ENCODE results near the gene COBLL1. TPM values are rescaled to one million over a fixed set of nuclear protein-coding genes. Genes with fewer than 3 reads are reported as not detected.
A peak's percentile ranks its signal among the peaks of the same experiment; 100 is the strongest.

The COBLL1 gene
- total RNA-seq, 2 donors from 2014 or later: 52.1 to 82.8 TPM

DNA sequence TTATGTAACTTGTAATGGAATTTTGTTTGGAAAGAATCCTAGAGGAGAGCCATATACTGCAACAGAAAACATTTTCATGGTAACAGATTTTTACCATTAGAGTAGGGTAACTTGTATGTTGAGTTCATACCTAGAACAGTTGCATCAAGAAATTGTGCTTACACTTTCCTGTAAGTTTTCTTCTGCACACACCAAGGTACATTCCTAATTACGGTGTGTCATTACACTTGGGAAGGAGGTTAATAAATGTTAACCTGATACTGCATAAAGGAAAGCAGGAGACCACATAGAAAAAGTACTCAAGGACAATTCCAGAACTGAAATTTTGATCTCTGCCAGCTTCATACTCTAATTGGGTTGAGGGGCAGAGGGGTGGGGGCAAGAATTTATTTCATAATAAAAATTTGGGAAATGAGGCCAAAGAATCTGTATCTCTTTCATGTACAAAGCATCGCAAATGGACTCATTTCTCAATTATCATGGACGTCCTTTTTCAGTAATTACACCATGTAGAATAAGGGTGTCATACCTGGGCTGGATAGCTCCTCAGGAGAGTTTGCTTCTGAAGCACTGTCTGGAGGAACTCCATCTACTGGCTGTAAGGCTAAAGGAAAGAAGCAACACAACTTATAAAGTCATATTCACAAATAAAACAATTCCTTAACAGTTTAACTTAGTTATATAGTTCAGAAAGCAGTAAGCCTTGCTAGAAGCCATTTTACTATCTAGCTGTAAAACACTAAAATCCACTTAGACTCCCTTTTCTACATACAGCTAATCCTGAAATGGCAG, 137.5 kb downstream of the COBLL1 start:
- Histone ChIP-seq H3K27me3 (replicated peaks; ENCODE audit: insufficient read depth) (no peaks in the 10 kb centered on the region), H3K4me3 (no peak overlapping the region), H3K27ac (no peak overlapping the region), H3K4me1 (replicated peaks) (no peaks in the 10 kb centered on the region), H3K9me3 (no peaks in the 10 kb centered on the region), H3K36me3 (peaks cover 0 to 4% of the 10 kb centered on the region in 2 donors)
- 74% methylated on average over 3 of the region's 3 CpGs for WGBS
- intact Hi-C loops (cut with DNase I): no loop called here
- DNase-seq (ENCODE audit: low spot score): no peak
- TF ChIP-seq POLR2AphosphoS5 (IDR thresholded peaks at IDR 0.05): no peak
- TF ChIP-seq POLR2A (IDR thresholded peaks at IDR 0.05): no peak
- TF ChIP-seq CTCF (IDR thresholded peaks at IDR 0.05): no peak

DNA sequence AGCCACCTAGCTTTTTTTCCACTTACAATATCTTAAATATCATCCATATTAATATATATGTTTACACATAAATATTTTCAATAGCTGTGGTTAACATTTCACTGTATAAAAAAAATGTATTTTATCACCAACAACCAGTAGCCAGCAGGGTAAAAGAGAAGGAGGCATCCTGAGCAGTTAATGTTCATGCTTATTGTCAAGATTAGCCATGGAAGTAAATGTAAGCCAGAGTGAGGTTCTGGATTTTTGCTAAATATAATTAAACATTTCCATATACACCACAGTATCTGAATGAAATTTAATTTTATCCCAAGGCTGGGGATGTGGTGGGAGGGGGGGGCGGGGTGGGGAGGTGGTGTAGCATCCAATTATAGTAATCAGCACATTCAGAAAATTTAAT, 140.1 kb downstream of the COBLL1 start:
- no peak for DNase-seq (ENCODE audit: low spot score)
- H3K4me3 ChIP-seq: no peak overlapping the region
- H3K4me1 ChIP-seq (replicated peaks): no peaks in the 10 kb centered on the region
- H3K9me3 ChIP-seq: no peaks in the 10 kb centered on the region
- no peak for TF ChIP-seq POLR2A (IDR thresholded peaks at IDR 0.05)
- no peak for TF ChIP-seq POLR2AphosphoS5 (IDR thresholded peaks at IDR 0.05)
- TF ChIP-seq CTCF (IDR thresholded peaks at IDR 0.05): no peak
- peaks cover 0 to 7% of the 10 kb centered on the region in 2 donors for H3K36me3 ChIP-seq
- intact Hi-C loops (cut with DNase I): no loop called here
- H3K27ac ChIP-seq: no peak overlapping the region
- 100% methylated on average over 1 of the region's 1 CpG for WGBS
- no peaks in the 10 kb centered on the region for H3K27me3 ChIP-seq (replicated peaks; ENCODE audit: insufficient read depth)

DNA sequence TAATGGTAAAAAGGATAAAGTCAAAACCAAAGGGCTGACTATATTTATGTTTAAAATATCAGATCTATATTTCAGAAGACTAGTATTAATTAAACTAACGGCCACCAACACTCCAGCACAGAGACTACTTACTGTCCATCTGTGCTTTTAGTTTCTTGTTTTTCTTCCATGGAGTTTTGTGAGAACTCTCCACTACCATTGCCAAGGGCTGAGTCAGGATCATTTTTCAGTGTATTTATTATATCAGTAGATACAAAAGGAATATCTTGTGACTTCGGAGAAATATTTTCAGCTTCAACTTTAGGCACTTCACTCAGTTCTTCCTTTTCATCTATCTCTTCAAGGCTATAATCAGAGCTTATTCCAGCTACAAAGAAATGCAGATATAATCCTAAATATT, 141.2 kb downstream of the COBLL1 start:
- WGBS: 86% methylated on average over 2 of the region's 2 CpGs
- Histone ChIP-seq H3K27ac (no peak overlapping the region), H3K9me3 (no peaks in the 10 kb centered on the region), H3K4me1 (replicated peaks) (no peaks in the 10 kb centered on the region), H3K27me3 (replicated peaks; ENCODE audit: insufficient read depth) (no peaks in the 10 kb centered on the region), H3K4me3 (no peak overlapping the region), H3K36me3 (peaks cover 0 to 7% of the 10 kb centered on the region in 2 donors)
- TF ChIP-seq CTCF (IDR thresholded peaks at IDR 0.05) (no peak), POLR2A (IDR thresholded peaks at IDR 0.05) (no peak), POLR2AphosphoS5 (IDR thresholded peaks at IDR 0.05) (no peak)
- no peak for DNase-seq (ENCODE audit: low spot score)
- intact Hi-C loops (cut with DNase I): no loop called here

- WGBS: 77% methylated on average over 3 of the region's 3 CpGs
- no peak for DNase-seq (ENCODE audit: low spot score)
- Histone ChIP-seq H3K27me3 (replicated peaks; ENCODE audit: insufficient read depth) (no peaks in the 10 kb centered on the region), H3K4me1 (replicated peaks) (no peaks in the 10 kb centered on the region), H3K9me3 (no peaks in the 10 kb centered on the region), H3K27ac (no peak overlapping the region), H3K4me3 (no peak overlapping the region), H3K36me3 (peaks cover 0 to 7% of the 10 kb centered on the region in 2 donors)
- TF ChIP-seq CTCF (IDR thresholded peaks at IDR 0.05): peak in 3 of 4 experiments; percentile 19 to 52 (median 48)
- TF ChIP-seq POLR2A (IDR thresholded peaks at IDR 0.05): no peak
- intact Hi-C loops (cut with DNase I): no loop called here
Observed at GRCh38 chr2:164697688-164698461, 143.7 kb downstream of the COBLL1 start.
